Stimulated activated CD8-positive, alpha-beta memory T cell treated with anti-CD3 and anti-CD28 coated beads, Interleukin-4, amount 100 ng/mL, for 48 hours (primary cell): ENCODE measurements around the gene SPINT1.
A peak's percentile ranks its signal among the peaks of the same experiment; 100 is the strongest.

Experiments used
- DNase-seq: peaks from one replicate; pipeline ENCODE4 v3.0.0-alpha.2; 2020

The SPINT1 gene

DNA sequence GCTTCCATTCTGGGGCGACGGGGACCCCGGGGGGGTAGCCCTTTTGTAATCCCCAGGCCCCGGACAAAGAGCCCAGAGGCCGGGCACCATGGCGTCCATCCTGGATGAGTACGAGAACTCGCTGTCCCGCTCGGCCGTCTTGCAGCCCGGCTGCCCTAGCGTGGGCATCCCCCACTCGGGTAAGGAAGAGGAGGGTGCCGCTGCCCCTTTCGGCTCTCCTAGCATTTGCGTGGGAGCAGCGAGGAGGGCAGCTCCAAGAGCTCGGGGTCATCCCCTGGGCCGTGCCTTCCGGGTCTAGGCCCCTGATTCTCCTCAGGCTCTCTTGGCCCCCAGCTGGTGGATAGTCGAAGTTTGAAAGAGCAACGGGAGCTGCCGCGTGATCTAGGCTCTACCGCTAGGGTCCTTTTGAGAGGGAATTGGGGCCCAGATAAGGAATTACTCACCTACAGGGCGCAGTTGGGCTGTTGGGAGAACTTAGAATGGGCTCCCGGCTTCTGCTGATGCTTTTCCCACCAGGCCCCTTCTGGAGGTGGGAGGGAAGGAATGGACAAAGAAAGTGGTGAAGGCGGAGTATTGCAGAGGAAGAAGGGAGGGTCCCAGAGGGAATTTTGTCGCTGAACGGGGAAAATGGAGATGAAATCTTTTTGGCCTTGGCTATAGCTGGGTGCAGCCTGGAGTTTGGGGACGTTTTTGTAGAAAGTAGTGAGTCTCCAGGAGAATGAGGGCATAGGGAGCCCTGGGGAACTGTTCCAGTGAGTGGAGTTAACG is 51.0 kb downstream of the SPINT1 start:
- DNase-seq: peak; percentile 71

DNA sequence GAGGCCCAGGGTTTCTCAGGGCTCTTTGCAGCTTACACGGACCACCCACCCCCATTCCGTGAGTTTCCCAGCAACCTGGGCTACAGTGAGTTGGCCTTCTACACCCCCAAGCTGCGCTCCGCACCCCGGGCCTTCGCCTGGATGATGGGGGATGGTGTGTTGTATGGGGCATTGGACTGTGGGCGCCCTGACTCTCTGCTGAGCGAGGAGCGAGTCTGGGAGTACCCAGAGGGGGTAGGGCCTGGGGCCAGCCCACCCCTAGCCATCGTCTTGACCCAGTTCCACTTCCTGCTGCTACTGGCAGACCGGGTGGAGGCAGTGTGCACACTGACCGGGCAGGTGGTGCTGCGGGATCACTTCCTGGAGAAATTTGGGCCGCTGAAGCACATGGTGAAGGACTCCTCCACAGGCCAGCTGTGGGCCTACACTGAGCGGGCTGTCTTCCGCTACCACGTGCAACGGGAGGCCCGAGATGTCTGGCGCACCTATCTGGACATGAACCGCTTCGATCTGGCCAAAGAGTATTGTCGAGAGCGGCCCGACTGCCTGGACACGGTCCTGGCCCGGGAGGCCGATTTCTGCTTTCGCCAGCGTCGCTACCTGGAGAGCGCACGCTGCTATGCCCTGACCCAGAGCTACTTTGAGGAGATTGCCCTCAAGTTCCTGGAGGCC is 55.8 kb downstream of the SPINT1 start:
- DNase-seq: no peak

GRCh38 chr15:40900256-40901052 is 56.6 kb downstream of the SPINT1 start:
- DNase-seq: no peak

- no peak for DNase-seq
Measured at GRCh38 chr15:40901053-40901443, 57.2 kb downstream of the SPINT1 start.

DNA sequence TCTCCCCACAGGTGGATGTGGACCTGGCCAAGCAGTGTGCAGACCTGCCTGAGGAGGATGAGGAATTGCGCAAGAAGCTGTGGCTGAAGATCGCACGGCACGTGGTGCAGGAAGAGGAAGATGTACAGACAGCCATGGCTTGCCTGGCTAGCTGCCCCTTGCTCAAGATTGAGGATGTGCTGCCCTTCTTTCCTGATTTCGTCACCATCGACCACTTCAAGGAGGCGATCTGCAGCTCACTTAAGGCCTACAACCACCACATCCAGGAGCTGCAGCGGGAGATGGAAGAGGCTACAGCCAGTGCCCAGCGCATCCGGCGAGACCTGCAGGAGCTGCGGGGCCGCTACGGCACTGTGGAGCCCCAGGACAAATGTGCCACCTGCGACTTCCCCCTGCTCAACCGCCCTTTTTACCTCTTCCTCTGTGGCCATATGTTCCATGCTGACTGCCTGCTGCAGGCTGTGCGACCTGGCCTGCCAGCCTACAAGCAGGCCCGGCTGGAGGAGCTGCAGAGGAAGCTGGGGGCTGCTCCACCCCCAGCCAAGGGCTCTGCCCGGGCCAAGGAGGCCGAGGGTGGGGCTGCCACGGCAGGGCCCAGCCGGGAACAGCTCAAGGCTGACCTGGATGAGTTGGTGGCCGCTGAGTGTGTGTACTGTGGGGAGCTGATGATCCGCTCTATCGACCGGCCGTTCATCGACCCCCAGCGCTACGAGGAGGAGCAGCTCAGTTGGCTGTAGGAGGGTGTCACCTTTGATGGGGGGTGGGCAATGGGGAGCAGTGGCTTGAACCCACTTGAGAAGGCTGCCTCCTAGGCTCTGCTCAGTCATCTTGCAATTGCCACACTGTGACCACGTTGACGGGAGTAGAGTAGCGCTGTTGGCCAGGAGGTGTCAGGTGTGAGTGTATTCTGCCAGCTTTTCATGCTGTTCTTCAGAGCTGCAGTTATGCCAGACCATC is 59.0 kb downstream of the SPINT1 start:
- no peak for DNase-seq

GRCh38 chr15:40904552-40905201 is 60.8 kb downstream of the SPINT1 start:
- DNase-seq: no peak

DNA sequence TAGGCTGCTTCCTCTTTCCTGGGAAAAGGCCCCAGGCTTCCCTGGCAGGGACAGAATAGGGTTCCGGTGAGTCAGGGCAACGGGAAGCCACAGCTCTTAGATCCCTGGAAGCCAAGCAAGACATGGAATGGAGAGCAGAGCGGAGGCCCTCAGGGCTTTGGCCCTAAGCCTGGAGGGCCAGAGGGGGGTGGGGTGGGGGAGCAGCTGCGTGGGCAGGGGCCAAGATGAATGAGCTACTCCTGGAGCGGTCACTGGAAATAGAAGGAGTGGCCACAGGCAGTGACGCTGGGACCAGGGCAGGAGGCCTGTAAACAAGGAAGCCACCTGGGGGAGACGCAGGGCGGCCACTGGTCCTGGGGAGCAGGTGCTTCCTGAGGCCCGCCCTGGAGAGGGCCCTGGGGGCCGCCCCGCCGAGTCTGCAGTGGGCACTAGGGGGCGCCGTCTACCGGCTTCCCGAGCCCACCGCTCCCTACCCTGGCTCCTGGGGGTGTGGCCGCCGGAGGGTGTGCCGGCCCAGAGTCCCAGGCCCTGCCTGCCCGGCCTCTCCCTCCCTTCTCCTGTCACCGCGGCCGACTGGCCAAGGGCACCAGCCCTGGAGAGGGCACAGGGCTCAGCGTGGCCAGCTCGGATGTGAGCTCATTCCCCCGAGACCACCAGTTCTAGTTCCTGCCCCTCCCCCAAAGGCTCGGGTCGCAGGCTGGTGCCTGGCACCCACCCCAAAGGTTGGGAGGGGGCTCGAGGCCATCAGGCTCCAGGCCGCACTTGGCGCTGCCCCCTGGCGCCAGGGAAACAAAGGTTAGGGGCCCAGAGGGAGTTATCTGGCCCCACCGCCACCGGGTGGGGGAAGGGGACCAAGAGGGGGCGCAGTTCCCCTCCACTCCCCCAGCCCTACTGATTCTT is 62.5 kb downstream of the SPINT1 start:
- peak; percentile 92 for DNase-seq

DNA sequence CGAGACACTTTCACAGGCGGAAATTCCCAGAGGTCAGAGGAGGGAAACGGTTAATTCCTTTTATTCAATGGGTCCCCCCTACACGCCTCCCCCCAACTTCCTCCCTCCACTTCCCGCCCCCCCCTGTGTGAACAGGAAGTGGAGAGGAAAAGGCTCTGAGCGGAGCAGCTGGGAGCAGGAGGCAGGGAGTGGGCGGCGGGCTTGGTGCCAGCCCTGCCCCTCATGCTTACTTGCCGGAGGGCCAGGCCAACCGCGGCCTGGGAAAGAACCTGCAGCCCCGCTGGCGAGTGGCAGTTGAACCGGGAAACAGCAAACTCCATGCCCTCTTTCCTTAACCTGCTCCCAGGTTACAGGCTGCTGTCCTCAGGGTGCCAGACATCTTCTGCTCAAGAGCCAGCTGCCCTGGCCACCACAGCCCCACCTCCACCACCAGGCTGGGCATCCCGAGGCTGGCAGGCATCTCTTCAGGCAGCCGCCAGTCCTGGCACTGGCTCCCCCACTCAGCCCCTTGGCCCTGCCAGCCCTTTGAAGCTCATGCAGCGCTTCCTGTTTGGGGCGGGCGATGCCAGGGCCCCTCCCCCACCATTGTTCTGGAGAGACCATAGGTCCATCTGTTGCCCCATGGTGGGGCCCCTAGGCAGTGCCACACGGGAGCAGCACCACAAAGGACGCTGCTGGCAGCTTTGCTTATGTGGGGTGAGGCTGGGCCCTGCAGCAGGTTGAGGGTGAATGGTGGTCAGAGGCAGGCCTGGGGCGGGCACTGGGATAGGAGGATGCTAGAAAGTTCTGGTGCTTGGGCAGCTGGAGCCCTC is 63.3 kb downstream of the SPINT1 start:
- peak; percentile 68 for DNase-seq
